ENCODE measurements around the gene STK32C.
"Not testable (repeated sequence)": the region's sequence is repeated elsewhere in the genome, so short reads cannot be mapped to it uniquely, and the experiment has no call there.

DNA sequence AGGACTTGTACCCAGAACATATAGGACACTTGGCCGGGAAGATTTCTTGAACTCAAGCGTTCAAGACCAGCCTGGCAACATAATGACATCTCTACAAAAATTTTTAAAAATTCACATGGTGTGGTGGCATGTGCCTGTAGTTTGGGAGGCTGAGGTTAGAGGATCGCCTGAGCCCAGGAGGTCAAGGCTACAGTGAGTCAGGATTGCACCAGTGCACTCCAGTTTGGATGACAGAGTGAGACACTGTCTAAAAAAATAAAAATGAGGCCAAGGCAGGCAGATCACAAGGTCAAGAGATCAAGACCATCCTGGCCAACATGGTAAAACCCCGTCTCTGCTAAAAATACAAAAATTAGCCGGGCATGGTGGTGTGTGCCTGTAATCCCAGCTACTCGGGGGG, 9.7 kb upstream of the STK32C start:
- TF ChIP-seq CTCF, POLR2A (IDR thresholded peaks at IDR 0.05): not testable (repeated sequence)
